Measurements from ENCODE around the gene TBC1D9.

The TBC1D9 gene

GRCh38 chr4:140609548-140610425 is 146.4 kb downstream of the TBC1D9 start:
- DNase-seq: peak; percentile 24

- no peak for DNase-seq
Observed at GRCh38 chr4:140607852-140608251, 148.3 kb downstream of the TBC1D9 start.

GRCh38 chr4:140604544-140604943 is 151.6 kb downstream of the TBC1D9 start:
- DNase-seq: no peak

- no peak for DNase-seq
Observed at GRCh38 chr4:140603286-140603685, 152.9 kb downstream of the TBC1D9 start.

- DNase-seq: no peak
Observed at GRCh38 chr4:140602714-140603113, 153.5 kb downstream of the TBC1D9 start.

- DNase-seq: no peak
Observed at GRCh38 chr4:140600408-140600807, 155.8 kb downstream of the TBC1D9 start.

GRCh38 chr4:140595065-140595464 is 161.1 kb downstream of the TBC1D9 start:
- DNase-seq: no peak

GRCh38 chr4:140584439-140584838 is 171.7 kb downstream of the TBC1D9 start:
- DNase-seq: no peak

GRCh38 chr4:140581078-140581477 is 175.1 kb downstream of the TBC1D9 start:
- no peak for DNase-seq

- no peak for DNase-seq
Observed at GRCh38 chr4:140579278-140579677, 176.9 kb downstream of the TBC1D9 start.

- DNase-seq: no peak
Observed at GRCh38 chr4:140575489-140575888, 180.7 kb downstream of the TBC1D9 start.

GRCh38 chr4:140571620-140572019 is 184.6 kb downstream of the TBC1D9 start:
- no peak for DNase-seq

Measured in NCI-H2081 treated with DMSO at 0.1 percent for 48 hours (cell line).